GM21360 (cell line): Measurements from ENCODE around the gene IFT22.
"Not testable (repeated sequence)": the region's sequence is repeated elsewhere in the genome, so short reads cannot be mapped to it uniquely, and the experiment has no call there.

Experiments
- ATAC-seq: cut with Tn5 transposase; IDR thresholded peaks from one replicate; pipeline ENCODE4 v1.9.1; 2021; ENCODE audit warnings: mild to moderate bottlenecking, moderate library complexity; ENCODE audit not compliant: unreplicated experiment

The IFT22 gene

DNA sequence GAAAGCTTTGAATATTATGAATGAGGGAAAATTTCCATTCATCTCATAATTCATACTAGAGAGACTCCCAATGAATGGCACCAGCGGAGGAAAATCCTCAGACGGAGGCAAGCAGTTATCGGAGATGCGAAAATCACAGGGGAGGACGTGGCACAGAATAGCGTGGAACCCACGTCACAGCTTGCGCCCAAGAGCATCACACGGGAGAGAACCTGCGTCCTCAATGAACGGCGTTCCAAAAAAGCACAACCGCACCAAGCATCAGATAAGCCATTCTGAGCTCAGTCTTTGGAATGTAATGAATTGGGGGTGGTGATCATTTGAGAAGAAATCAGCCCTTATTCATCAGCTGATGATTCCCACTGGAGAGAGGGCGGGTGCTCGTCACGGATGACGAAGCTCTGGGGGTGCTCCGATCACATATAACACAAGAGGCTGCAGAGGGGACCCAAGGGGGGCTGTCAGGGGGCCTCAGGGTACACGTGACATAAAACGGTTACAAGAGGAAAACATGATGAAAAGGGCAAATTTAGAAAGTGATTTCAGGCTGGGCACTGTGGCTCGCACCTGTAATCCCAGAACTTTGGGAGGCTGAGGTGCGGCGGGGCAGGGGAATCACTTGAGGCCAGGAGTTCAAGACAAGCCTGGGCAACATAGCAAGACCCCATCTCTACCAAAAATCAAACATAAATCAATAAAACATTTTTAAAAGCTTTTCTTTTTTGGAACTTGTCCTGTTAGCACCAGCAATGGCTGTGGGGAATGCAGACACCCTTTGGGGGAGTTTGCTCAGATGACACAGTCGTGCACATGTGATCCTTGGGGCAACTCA is 42.9 kb downstream of the IFT22 start:
- no peak for ATAC-seq

DNA sequence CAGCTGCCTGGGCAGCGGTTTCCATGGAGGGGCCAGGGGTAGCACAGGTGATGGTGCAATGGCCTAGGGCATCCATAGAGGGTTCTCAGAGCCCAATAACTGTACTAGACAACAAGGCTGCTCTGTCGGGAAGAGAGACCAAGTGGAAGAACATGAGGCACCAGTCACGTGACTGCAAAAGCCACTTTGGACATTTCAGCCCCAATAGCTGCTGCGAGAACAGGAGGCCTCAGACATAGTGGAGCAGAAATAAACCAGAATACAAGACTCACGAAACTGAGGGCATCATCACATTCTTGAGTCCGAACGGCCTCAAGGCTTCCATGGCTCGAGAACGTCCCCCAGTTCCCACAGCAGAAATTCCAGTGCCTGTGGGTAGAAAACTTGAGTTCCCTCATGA is 44.5 kb downstream of the IFT22 start:
- ATAC-seq = no peak

DNA sequence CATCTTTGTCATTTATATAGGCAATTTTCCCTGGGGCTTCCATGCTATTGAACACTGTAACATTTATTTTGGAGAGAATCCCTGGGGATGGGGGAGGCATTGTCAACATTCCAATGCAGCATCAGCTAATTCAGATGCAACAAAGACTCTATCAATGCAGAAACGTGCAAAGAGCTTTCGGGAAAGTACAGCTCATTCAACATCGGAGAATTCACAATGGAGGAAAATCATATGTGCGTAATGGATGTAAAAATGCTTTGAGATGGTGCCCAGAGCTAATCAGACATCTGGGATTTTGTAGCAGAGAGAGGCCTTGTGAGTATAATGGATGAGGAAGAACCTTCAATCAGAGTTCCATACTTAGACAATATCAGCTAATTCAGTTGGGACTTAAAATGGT is 48.4 kb downstream of the IFT22 start:
- ATAC-seq = no peak

DNA sequence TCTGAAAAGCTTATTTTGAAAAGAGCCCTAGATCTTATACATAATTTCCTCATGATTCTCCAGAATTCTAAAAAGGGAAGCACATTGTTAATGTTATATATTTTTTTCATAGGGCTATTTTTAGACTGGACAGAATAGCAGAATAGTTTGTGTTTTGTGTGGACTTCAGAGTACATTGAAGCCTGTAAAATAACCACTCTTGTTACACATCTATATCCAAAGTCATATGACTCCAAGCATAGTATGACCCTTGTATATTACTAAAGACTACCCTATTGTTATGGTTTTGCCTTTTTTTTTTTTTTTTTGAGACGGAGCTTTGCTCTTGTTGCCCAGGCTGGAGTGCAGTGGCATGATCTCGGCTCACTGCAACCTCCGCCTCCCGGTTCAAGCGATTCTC is 50.6 kb downstream of the IFT22 start:
- no peak for ATAC-seq

DNA sequence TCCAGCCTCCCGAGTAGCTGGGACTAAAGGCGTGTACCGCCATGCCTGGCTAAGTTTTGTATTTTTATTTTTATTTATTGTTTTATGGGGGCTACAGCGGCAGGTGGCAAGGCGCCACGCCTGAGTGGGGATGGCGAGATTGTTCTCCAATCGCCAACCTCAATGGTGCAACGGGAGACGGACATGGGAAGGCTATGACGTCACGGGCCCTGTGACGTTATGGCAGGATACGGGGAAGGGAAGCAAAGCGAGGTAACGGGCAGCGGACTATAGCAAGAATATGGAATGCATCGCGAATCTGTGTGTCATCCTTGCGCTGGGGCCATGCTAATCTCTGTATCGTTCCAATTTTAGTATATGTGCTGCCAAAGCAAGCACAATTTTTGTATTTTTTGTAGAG is 51.9 kb downstream of the IFT22 start:
- ATAC-seq = no peak

DNA sequence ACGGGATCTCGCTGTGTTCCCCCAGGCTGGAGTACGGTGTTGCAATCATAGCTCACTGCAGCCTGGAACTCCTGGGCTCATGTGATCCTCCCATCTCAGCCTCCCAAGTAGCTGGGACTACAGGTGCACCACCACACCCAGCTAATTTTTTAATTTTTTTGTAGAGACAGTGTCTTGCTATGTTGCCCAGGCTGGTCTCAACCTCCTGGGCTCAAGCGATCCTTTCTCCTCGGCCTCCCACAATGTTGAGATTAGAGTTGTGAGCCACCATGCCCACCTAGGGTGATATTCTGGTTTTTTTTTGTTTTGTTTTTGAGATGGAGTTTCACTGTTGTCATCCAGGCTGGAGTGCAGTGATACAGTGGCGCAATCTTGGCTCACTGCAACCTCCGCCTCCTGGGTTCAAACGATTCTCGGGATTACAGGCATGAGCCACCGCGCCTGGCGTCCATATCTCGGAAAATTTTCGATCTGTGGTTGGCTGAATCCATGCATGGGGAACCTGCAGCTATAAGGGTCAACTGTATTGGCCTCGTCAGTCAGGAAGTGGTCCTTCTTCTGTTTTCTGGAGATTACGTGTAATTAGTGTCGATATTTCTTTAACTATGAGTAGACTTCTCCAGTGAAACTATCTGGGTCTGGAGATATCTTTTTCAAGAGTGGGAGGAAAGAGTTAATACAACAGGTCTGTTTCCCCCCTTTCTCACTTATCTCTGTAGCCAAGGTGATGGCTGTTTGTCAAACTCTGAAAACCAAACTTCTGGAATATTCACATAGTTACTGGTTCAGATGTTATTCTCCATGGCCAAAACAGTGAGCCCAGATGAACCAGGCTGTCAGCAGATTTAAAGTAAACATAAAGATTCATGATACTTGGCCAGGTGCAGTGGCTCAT is 55.7 kb downstream of the IFT22 start:
- no peak for ATAC-seq

DNA sequence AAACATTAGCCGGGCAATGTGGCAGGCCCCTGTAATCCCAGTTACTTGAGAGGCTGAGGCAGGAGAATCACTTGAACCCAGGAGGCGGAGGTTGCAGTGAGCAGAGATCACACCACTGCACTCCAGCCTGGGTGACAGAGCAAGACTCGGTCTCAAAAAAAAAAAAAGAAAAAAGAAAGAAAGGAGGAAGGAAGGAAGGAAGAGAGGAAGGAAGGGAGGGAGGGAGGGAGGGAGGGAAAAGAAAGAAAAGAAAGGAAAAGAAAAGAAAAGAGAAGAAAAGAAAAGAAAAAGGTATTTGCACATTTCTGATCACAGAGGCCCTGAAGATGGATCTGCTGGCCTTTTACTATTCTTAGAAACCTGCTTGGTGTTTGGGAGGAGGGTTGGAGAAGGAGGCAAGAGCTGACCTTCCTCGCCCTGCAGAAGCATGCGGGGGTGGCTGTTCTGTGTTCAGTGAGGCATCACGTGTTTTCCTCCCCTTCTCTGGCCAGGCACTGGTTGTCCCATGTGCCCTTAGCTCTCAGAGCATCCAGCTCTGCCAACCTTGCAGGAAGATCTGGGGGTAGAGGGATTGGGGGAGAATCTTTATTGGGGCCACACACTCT is 57.4 kb downstream of the IFT22 start:
- ATAC-seq = not testable (repeated sequence)
